Hepatocyte (in vitro differentiated cells): ENCODE results near the gene COQ9. TPM values are rescaled to one million over a fixed set of nuclear protein-coding genes. Genes with fewer than 3 reads are reported as not detected.

ENCODE experiments used
- DNase-seq: peaks from one replicate; pipeline ENCODE4 v3.0.0-alpha.2; 2016; ENCODE audit warnings: low spot score
- H2AFZ ChIP-seq: fragments of 200-600 bp; sonication (generic); 2 replicates; pipeline ENCODE4 v1.6.0; 2016; ENCODE audit warnings: antibody characterized with exemption, mild to moderate bottlenecking
- H3K27ac ChIP-seq: fragments of 200-600 bp; sonication (generic); 2 replicates; pipeline ENCODE4 v1.5.1; 2016; ENCODE audit warnings: mild to moderate bottlenecking
- H3K27me3 ChIP-seq: fragments of 200-600 bp; sonication (generic); 2 replicates; pipeline ENCODE4 v1.6.1; 2016
- H3K36me3 ChIP-seq: fragments of 200-600 bp; sonication (generic); replicated peaks from 2 replicates; pipeline ENCODE4 v1.5.1; 2016; ENCODE audit warnings: low read depth; ENCODE audit not compliant: insufficient read depth
- H3K4me1 ChIP-seq: fragments of 200-600 bp; sonication (generic); 2 replicates; pipeline ENCODE4 v1.5.1; 2016; ENCODE audit warnings: mild to moderate bottlenecking, moderate library complexity; ENCODE audit not compliant: insufficient read depth
- H3K4me2 ChIP-seq: fragments of 200-600 bp; sonication (generic); 2 replicates; pipeline ENCODE4 v1.6.0; 2016
- H3K4me3 ChIP-seq: fragments of 200-600 bp; sonication (generic); 2 replicates; pipeline ENCODE4 v1.5.1; 2016; ENCODE audit warnings: mild to moderate bottlenecking
- H3K79me2 ChIP-seq: fragments of 200-600 bp; sonication (generic); 2 replicates; pipeline ENCODE4 v1.6.0; 2017; ENCODE audit warnings: mild to moderate bottlenecking
- H3K9me2 ChIP-seq: fragments of 200-600 bp; sonication (generic); replicated peaks from 2 replicates; pipeline ENCODE4 v1.6.0; 2017; ENCODE audit warnings: mild to moderate bottlenecking; ENCODE audit not compliant: insufficient read depth
- H3K9me3 ChIP-seq: fragments of 200-600 bp; sonication (generic); 2 replicates; pipeline ENCODE4 v1.5.1; 2016; ENCODE audit warnings: low read depth, mild to moderate bottlenecking
- H4K20me1 ChIP-seq: fragments of 200-600 bp; sonication (generic); 2 replicates; pipeline ENCODE4 v1.6.0; 2016; ENCODE audit warnings: mild to moderate bottlenecking; ENCODE audit not compliant: insufficient read depth, poor library complexity, severe bottlenecking
- CTCF ChIP-seq: fragments of 200-600 bp; sonication (generic); IDR thresholded peaks from 2 replicates; pipeline ENCODE4 v1.5.1; 2016; ENCODE audit warnings: antibody characterized with exemption, mild to moderate bottlenecking; ENCODE audit not compliant: poor library complexity
- EZH2 ChIP-seq: fragments of 200-600 bp; sonication (generic); IDR thresholded peaks from 2 replicates; pipeline ENCODE4 v1.6.1; 2016; ENCODE audit warnings: antibody characterized with exemption, mild to moderate bottlenecking, borderline replicate concordance
- EZH2phosphoT487 ChIP-seq: fragments of 200-600 bp; sonication (generic); IDR thresholded peaks from one replicate; pipeline ENCODE4 v1.6.1; 2018; ENCODE audit warnings: antibody characterized with exemption, mild to moderate bottlenecking, low read depth, moderate library complexity; ENCODE audit not compliant: unreplicated experiment, severe bottlenecking
- WGBS: methylation state at CpG from one replicate; pipeline ENCODE4 v1.1.6; 2016; ENCODE audit warnings: low lambda C conversion rate; ENCODE audit errors: missing lambda C conversion rate; 5-methylcytosine and 5-hydroxymethylcytosine counted together
- polyA plus RNA-seq: library from polyadenylated mRNA; unstranded; fragments of >200 nt; fragmentation: Nextera tagmentation; extraction: Ambion mirVana; gene quantifications from 2 replicates; pipeline ENCODE4 v1.2.1, GENCODE V29; 2016
- total RNA-seq: library from RNA; depleted of rRNA; stranded (reverse); fragments of >200 nt; gene quantifications from 2 replicates; pipeline ENCODE4 v1.2.3, GENCODE V29; 2014

Gene COQ9
- total and polyA plus RNA-seq, 2 experiments from 2014 or later = 61.9 to 81.5 TPM

GRCh38 chr16:57474671-57475661 lies 27.7 kb downstream of the COQ9 start:
- TF ChIP-seq EZH2phosphoT487 (no peak), CTCF (no peak), EZH2 (no peak)
- peak overlapping the region; percentile 27 for H3K27ac ChIP-seq
- peaks cover 64% of the 10 kb centered on the region for H3K4me1 ChIP-seq
- H3K27me3 ChIP-seq = no peaks in the 10 kb centered on the region
- no peaks in the 10 kb centered on the region for H3K9me3 ChIP-seq
- no peak overlapping the region for H3K4me2 ChIP-seq
- no peaks in the 10 kb centered on the region for H3K9me2 ChIP-seq
- no peak overlapping the region for H2AFZ ChIP-seq
- no peak for DNase-seq
- 91% methylated on average over 29 of the region's 30 CpGs for WGBS
- no peak overlapping the region for H3K4me3 ChIP-seq
- no peaks in the 10 kb centered on the region for H3K36me3 ChIP-seq
- peaks cover 26% of the 10 kb centered on the region for H4K20me1 ChIP-seq
- H3K79me2 ChIP-seq = peaks cover 38% of the 10 kb centered on the region

DNA sequence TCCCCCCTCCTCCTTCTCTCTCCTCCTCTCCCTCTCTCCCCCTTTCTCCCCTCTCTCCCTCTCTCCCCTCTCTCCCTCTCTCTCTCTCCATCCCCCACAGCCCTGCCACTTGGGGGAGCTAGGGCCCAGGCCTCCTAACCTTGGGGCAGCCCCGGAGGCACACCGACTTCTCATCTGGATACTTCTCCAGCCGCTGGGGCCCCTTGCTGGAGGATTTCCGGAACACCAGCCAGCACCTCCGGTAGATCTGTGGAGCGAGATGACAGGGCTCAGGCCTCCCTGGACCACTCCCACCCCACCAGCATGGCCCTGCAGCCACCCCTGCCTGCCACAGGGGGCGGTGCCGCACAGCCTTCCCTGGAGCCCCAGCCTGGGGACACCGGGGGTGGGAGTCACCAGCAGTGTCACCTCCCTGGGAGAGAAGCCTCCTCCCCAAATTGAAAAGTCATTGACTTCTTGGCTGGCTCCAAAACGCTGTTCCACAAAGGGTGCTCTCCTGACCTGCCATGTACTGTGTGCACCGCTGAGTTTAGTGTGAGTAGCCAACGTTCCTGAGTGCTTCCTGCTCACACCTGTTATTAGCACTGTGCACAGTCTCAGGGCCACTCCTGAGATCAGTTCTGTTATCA lies 28.5 kb downstream of the COQ9 start:
- Histone ChIP-seq H3K4me1 (peaks cover 62% of the 10 kb centered on the region), H3K4me2 (peak overlapping the region; percentile 84), H3K36me3 (no peaks in the 10 kb centered on the region), H2AFZ (no peak overlapping the region), H4K20me1 (peaks cover 26% of the 10 kb centered on the region), H3K4me3 (no peak overlapping the region), H3K27ac (peak overlapping the region; percentile 22), H3K79me2 (peaks cover 40% of the 10 kb centered on the region), H3K27me3 (no peaks in the 10 kb centered on the region), H3K9me3 (no peaks in the 10 kb centered on the region), H3K9me2 (no peaks in the 10 kb centered on the region)
- TF ChIP-seq EZH2phosphoT487 (no peak), CTCF (peak; percentile 60)
- DNase-seq = peak; percentile 78
- 26% methylated on average over 12 of the region's 12 CpGs for WGBS

GRCh38 chr16:57476546-57477410 lies 29.5 kb downstream of the COQ9 start:
- DNase-seq = no peak
- TF ChIP-seq CTCF (no peak), EZH2 (no peak), EZH2phosphoT487 (no peak)
- Histone ChIP-seq H2AFZ (no peak overlapping the region), H3K27ac (peak overlapping the region; percentile 22), H3K4me2 (peak overlapping the region; percentile 84), H3K9me3 (no peaks in the 10 kb centered on the region), H3K4me3 (no peak overlapping the region), H3K27me3 (no peaks in the 10 kb centered on the region), H3K4me1 (peaks cover 62% of the 10 kb centered on the region), H4K20me1 (peaks cover 26% of the 10 kb centered on the region), H3K36me3 (no peaks in the 10 kb centered on the region), H3K79me2 (peaks cover 50% of the 10 kb centered on the region), H3K9me2 (no peaks in the 10 kb centered on the region)
- WGBS = 80% methylated on average over 6 of the region's 6 CpGs
